Activated CD4-positive, alpha-beta memory T cell treated with anti-CD3 and anti-CD28 coated beads for 36 hours (primary cell): Measurements from ENCODE around the gene LYZ. TPM values are rescaled to one million over a fixed set of nuclear protein-coding genes. Genes with fewer than 3 reads are reported as not detected.

Experiments used
- CTCF ChIA-PET: fragments of 350-600 bp; sonication (Branson Sonifier 250); formaldehyde crosslinking; loops from one replicate; lab custom pipeline; 2021; ENCODE audit warnings: antibody characterized with exemption, inconsistent platforms; lab: Charles Lee
- POLR2A ChIA-PET: fragments of 350-600 bp; sonication (Branson Sonifier 250); formaldehyde crosslinking; loops from one replicate; lab custom pipeline; 2021; ENCODE audit warnings: antibody characterized with exemption; lab: Charles Lee
- DNase-seq: peaks from one replicate; pipeline ENCODE4 v3.0.0-alpha.2; 2020
- H3K27ac Mint-ChIP-seq: one replicate; pipeline ENCODE4 v1.8.0; 2021; ENCODE audit warnings: mixed read lengths
- H3K27me3 Mint-ChIP-seq: one replicate; pipeline ENCODE4 v1.8.0; 2021; ENCODE audit warnings: mixed read lengths
- H3K36me3 Mint-ChIP-seq: one replicate; pipeline ENCODE4 v1.8.0; 2021; ENCODE audit warnings: mixed read lengths
- H3K4me1 Mint-ChIP-seq: one replicate; pipeline ENCODE4 v1.8.0; 2021; ENCODE audit warnings: low read depth, mixed read lengths
- H3K4me3 Mint-ChIP-seq: one replicate; pipeline ENCODE4 v1.8.0; 2021; ENCODE audit warnings: mild to moderate bottlenecking, mixed read lengths
- H3K9me3 Mint-ChIP-seq: one replicate; pipeline ENCODE4 v1.8.0; 2021; ENCODE audit warnings: mixed read lengths
- intact Hi-C: fragments of 100-400 bp; cut with micrococcal nuclease; formaldehyde crosslinking; loops from one replicate; pipeline ENCODE4 v1.15.1; 2023
- total RNA-seq, 2 experiments: library from RNA; stranded (reverse); gene quantifications; one replicate each; pipeline ENCODE4 v1.2.3, GENCODE V29; 2021

The LYZ gene
- total RNA-seq, 2 experiments from 2014 or later = not detected

DNA sequence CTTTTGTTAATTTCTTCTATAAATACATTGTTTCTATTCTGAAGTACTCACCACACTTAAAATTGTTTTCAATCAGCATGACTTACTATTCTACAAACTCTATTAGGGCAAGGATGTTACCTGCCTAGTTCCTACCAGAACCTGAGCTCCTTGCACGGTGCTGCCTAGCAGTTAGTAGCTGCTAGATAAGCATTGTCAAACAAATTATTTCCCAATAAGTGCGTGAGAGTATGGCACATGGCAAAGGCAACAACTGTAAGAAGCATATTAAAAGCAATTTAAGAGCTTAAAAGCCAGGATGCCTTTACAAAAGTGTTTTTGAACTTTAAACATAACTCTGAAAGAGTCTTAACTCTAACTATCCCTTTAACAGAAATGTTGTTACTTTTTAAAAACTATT is 8.2 kb upstream of the LYZ start:
- POLR2A ChIA-PET = no interaction called here
- Mint-ChIP-seq H3K27me3 (no peaks in the 10 kb centered on the region), H3K4me1 (peaks cover 2% of the 10 kb centered on the region), H3K27ac (no peak overlapping the region), H3K4me3 (no peak overlapping the region), H3K36me3 (no peaks in the 10 kb centered on the region), H3K9me3 (no peaks in the 10 kb centered on the region)
- DNase-seq = no peak
- CTCF ChIA-PET = interaction anchor here (1.4 to 2.1 kb wide), 2 partner anchors 49 to 231 kb away, joined by 7 read pairs; no protein-coding TSS in a partner anchor
- intact Hi-C loops = no loop called here

DNA sequence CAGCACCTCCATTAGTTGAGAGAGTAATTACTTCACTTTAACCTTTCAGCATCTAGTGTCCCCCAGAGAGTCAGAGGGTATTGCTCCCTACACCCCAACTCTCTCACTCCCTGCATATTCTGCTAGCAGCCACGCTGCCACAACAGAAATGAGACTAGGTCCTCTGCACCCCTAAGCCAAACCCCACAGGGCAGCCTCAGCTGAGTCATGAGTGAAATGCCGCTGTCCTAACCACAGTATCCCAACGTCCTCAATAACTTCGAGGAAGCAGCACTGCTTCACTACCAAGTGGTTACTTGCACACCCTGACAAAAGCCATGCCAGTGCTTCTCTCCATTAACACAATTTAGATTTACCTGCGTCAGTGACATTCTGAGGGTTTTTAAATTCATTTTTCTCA is 6.9 kb upstream of the LYZ start:
- POLR2A ChIA-PET = no interaction called here
- Mint-ChIP-seq H3K27ac (no peak overlapping the region), H3K27me3 (no peaks in the 10 kb centered on the region), H3K4me1 (no peaks in the 10 kb centered on the region), H3K36me3 (no peaks in the 10 kb centered on the region), H3K4me3 (no peak overlapping the region), H3K9me3 (no peaks in the 10 kb centered on the region)
- intact Hi-C loops = no loop called here
- DNase-seq = no peak
- CTCF ChIA-PET = interaction anchor here (1.2 to 2.1 kb wide), 4 partner anchors 17 to 299 kb away, joined by 4 to 7 read pairs (median 6); no protein-coding TSS in a partner anchor

DNA sequence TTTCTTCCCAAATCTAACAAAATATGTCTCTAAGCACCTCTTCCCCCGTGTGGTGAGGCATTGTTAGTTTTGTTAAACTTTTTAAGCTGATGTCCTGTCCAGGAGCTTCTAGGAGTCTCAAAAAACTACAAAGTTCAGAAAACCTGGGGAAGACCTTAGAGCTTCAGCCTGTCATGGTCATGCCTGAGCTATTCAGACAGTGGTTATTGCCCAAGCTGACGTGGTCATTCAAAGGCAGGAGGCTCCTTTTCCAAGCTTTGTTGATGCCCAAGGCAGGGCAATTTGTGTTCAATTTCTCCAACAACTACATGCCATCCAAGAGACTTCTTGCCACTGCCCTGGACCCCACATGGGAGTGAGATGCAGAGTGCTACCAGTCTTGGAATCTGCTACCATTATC is 5.8 kb upstream of the LYZ start:
- no peak for DNase-seq
- Mint-ChIP-seq H3K4me1 (no peaks in the 10 kb centered on the region), H3K27me3 (no peaks in the 10 kb centered on the region), H3K9me3 (no peaks in the 10 kb centered on the region), H3K4me3 (no peak overlapping the region), H3K36me3 (no peaks in the 10 kb centered on the region), H3K27ac (no peak overlapping the region)
- POLR2A ChIA-PET = no interaction called here
- intact Hi-C loops = no loop called here
- CTCF ChIA-PET = interaction anchor here (0.6 to 1.4 kb wide), 7 partner anchors 12 to 380 kb away, joined by 3 to 6 read pairs (median 4); no protein-coding TSS in a partner anchor

DNA sequence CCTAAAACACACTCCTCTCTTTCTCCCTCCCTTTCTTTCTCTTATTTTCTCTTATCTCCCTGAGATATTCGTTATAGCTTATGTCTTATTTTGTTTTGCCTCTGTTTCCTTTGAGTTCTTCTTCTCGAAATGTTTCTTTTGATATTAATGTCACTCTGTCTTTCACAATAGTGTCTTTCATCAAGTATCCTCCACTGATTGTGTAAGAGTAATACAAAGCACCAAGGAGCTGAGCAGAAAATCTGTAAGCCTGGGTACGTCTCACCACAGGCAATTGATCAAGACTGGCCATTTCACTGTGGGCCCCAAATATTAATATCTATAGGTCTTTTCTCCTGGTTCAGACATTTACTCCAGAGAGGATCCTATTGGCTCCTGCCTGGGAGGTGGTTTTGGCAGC is 4.8 kb upstream of the LYZ start:
- ChIA-PET CTCF (interaction anchor here (1.2 to 1.4 kb wide), 3 partner anchors 13 to 228 kb away, joined by 3 to 5 read pairs (median 4); no protein-coding TSS in a partner anchor), POLR2A (no interaction called here)
- intact Hi-C loops = no loop called here
- Mint-ChIP-seq H3K9me3 (no peaks in the 10 kb centered on the region), H3K4me3 (no peak overlapping the region), H3K4me1 (no peaks in the 10 kb centered on the region), H3K36me3 (no peaks in the 10 kb centered on the region), H3K27me3 (no peaks in the 10 kb centered on the region), H3K27ac (no peak overlapping the region)
- DNase-seq = no peak

DNA sequence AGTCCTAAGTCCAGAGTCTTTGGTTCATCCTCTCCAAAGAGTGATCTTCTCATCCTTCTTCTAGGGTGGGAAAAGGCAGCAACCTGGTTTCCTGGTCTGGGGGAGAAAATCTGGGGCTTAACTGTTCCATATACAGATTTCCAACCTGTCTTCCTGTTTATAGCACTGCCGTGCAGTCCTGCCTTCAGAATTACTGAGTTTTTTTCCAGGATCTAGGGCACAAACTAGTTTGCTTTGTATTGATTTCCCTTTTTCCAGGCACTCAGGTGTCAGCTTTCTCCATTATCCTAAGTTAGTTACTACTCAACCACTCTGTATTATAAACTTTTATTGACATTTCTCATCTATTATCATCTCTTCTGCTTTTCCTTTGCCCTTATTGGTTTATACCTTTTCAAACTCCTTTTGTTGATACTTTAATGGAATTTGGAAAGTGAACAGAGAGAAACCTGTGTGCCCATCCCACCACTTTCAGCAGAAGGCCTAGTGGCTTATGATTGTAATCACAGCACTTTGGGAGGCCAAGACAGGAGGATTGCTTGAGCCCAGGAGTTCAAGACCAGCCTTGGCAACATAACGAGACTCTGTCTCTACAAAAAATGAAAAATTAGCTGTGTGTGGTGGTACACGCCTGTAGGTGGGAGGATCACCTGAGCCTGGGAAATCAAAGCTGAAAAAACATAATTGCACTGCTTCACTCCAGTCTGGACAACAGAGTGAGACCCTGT is 4.1 kb upstream of the LYZ start:
- intact Hi-C loops = no loop called here
- H3K27ac Mint-ChIP-seq = no peak overlapping the region
- no peaks in the 10 kb centered on the region for H3K36me3 Mint-ChIP-seq
- no peak overlapping the region for H3K4me3 Mint-ChIP-seq
- no peaks in the 10 kb centered on the region for H3K9me3 Mint-ChIP-seq
- no peak for DNase-seq
- ChIA-PET CTCF (no interaction called here), POLR2A (no interaction called here)
- H3K4me1 Mint-ChIP-seq = no peaks in the 10 kb centered on the region
- no peaks in the 10 kb centered on the region for H3K27me3 Mint-ChIP-seq

DNA sequence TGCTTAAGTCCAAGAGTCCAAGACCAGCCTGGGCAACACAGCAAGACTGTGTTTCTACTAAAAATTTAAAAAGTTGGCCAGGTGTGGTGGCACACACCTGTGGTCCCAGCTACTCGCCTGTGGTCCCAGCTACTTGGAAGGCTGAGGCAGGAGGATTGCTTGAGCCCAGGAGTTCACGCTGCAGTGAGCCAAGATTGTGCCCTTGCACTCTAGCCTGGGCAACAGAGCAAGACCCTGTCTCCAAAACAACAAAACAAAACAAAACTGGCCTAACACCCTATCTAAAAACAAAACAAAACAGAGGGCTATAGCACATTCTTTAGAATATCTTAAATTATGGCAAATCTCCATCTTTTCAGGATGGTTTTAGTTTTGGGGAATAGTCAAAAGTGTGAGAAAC is 3.1 kb upstream of the LYZ start:
- intact Hi-C loops = no loop called here
- POLR2A ChIA-PET = no interaction called here

DNA sequence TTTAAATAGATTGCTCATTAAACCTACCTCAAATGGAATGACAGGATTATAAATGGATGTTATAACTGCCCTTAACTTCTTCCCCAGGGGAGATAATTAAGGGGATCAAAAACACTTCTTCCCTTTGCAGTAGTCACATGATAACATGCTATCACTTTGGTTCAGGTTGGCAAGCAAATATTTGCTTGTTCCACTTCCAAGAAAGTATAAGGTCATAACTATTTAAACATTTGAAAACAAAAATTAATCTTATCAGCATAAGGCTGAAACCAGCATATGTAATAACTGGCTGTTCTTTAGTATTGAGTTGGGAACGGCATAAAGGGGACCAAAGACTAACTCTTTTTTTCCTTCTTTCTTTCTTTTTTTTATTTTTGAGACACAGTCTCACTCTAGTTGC is 2.4 kb upstream of the LYZ start:
- Mint-ChIP-seq H3K4me1 (no peaks in the 10 kb centered on the region), H3K27me3 (no peaks in the 10 kb centered on the region), H3K9me3 (no peaks in the 10 kb centered on the region), H3K36me3 (no peaks in the 10 kb centered on the region), H3K4me3 (no peak overlapping the region), H3K27ac (no peak overlapping the region)
- intact Hi-C loops = no loop called here
- no peak for DNase-seq
- ChIA-PET CTCF (no interaction called here), POLR2A (no interaction called here)

More for the DNA sequence above, 3.1 kb upstream of the LYZ start:
- no peak for DNase-seq
- no peaks in the 10 kb centered on the region for H3K36me3 Mint-ChIP-seq
- CTCF ChIA-PET = no interaction called here
- H3K4me3 Mint-ChIP-seq = no peak overlapping the region
- H3K27ac Mint-ChIP-seq = no peak overlapping the region
- no peaks in the 10 kb centered on the region for H3K9me3 Mint-ChIP-seq
- H3K4me1 Mint-ChIP-seq = no peaks in the 10 kb centered on the region
- H3K27me3 Mint-ChIP-seq = no peaks in the 10 kb centered on the region

DNA sequence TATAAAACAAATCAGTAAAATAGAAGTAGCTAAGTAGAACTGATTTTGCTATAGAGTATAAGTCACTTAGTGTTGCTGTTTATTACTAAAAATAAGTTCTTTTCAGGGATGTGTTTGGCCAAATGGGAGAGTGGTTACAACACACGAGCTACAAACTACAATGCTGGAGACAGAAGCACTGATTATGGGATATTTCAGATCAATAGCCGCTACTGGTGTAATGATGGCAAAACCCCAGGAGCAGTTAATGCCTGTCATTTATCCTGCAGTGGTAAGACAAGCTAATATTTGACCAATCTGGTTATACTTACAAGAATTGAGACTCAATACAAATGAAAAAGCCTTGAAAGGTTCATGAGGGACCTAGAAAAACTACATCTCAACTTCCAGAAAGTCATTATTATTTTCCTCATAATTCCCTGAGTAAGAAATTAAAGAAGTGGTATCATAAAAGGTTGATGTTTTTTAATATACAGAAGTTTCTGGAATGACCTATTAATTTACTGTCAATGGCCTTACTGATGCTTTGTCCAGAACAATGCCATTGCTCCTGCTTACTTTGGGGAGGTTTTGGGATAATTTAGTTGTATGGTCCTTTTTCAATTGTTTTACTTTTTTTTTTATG is 1.9 kb downstream of the LYZ start:
- Mint-ChIP-seq H3K27ac (no peak overlapping the region), H3K4me3 (no peak overlapping the region), H3K4me1 (no peaks in the 10 kb centered on the region), H3K9me3 (no peaks in the 10 kb centered on the region), H3K27me3 (no peaks in the 10 kb centered on the region), H3K36me3 (no peaks in the 10 kb centered on the region)
- intact Hi-C loops = no loop called here
- ChIA-PET CTCF (no interaction called here), POLR2A (no interaction called here)
- no peak for DNase-seq

DNA sequence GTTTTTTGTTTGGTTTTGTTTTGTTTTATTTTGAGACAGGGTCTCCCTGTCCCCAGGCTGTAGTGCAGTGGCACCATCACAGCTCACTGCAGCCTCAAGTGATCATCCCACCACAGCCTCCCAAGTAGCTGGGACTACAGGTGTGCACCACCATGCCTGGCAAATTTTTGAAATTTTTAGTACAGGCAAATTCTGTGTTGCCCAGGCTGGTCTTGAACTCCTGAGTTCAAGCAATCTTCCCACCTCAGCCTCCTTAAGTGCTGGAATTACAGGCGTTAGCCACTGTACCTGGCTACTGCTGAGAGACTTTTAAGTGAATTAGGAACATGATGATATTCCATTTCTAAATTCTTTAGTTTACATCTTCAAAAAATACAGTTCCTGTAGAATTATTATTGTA is 2.6 kb downstream of the LYZ start:
- Mint-ChIP-seq H3K27ac (no peak overlapping the region), H3K9me3 (no peaks in the 10 kb centered on the region), H3K4me3 (no peak overlapping the region), H3K27me3 (no peaks in the 10 kb centered on the region), H3K4me1 (no peaks in the 10 kb centered on the region), H3K36me3 (no peaks in the 10 kb centered on the region)
- no peak for DNase-seq
- ChIA-PET CTCF (no interaction called here), POLR2A (no interaction called here)
- intact Hi-C loops = no loop called here

DNA sequence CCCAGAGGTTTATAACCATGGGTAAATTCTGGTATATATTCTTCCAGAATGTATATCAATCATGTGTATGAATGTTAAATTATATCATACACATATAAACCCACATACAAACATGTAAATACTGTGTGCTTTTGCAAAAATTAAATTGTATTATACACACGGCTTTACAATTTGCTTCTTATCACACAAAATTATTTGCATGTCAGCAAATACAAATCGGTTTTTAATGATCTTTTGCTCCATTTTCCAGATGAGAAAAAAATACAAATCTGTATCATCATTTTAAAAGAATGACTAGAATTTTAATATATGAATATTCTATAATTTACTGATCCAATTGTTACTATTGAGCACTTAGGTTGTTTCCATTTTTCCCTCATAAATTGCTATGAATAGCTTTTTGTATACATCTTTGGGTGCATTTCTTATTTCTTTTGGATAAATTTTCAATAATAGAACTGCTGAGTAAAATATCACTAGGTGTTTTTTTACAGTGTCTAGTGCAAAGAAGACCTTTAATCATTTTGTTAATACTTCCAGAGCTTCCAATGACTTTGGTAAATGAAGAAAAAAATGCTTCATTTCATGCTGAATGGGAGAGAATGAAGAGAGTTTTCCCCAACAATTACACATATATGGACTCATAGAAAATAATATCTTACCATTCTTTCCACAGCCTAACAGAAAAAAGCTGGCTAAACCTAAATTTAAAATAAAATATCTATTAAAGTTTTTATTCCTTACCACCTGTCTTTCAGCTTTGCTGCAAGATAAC is 3.5 kb downstream of the LYZ start:
- POLR2A ChIA-PET = no interaction called here
- no peaks in the 10 kb centered on the region for H3K27me3 Mint-ChIP-seq

DNA sequence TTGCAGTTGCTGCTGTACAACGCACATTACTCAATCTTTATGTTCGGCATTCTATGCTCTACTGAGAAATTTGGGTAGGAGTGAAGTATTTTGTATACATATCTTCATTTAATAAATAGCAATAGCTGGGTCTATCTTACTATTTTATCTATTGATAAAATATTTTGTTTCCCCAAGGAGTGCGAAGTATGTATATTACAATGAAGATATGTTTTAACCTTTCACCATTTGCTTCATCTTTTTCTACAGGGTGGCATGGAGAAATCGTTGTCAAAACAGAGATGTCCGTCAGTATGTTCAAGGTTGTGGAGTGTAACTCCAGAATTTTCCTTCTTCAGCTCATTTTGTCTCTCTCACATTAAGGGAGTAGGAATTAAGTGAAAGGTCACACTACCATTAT is 4.7 kb downstream of the LYZ start:
- Mint-ChIP-seq H3K27ac (no peak overlapping the region), H3K4me3 (no peak overlapping the region), H3K27me3 (no peaks in the 10 kb centered on the region), H3K4me1 (peaks cover 5% of the 10 kb centered on the region), H3K36me3 (no peaks in the 10 kb centered on the region), H3K9me3 (no peaks in the 10 kb centered on the region)
- intact Hi-C loops = no loop called here
- POLR2A ChIA-PET = no interaction called here
- DNase-seq = no peak
- CTCF ChIA-PET = interaction anchor here (0.8 to 4.0 kb wide), 3 partner anchors 218 to 287 kb away, joined by 3 to 17 read pairs (median 13); no protein-coding TSS in a partner anchor

More for the DNA sequence above, 3.5 kb downstream of the LYZ start:
- CTCF ChIA-PET = interaction anchor here (0.6 to 4.0 kb wide), 5 partner anchors 16 to 288 kb away, joined by 3 to 17 read pairs (median 4); no protein-coding TSS in a partner anchor
- Mint-ChIP-seq H3K36me3 (no peaks in the 10 kb centered on the region), H3K4me1 (no peaks in the 10 kb centered on the region), H3K9me3 (no peaks in the 10 kb centered on the region), H3K27ac (no peak overlapping the region), H3K4me3 (no peak overlapping the region)
- DNase-seq = no peak
- intact Hi-C loops = no loop called here

DNA sequence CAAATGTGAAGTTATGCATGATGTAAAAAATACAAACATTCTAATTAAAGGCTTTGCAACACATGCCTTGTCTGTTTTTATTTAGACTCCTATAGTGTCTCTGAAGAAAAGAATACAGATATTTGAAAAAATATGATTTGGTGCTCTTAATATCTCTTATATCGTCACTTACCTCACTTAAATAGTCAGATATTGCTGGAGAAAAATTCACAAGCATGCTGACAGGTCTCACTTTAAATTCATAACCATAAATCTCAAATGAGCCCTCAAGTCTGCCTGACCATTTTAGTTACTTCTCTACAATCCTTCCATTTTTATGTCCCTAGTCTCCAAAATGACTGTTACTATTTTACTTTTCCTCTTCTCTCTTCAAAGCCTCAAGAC is 6.0 kb downstream of the LYZ start:
- no peaks in the 10 kb centered on the region for H3K27me3 Mint-ChIP-seq
- CTCF ChIA-PET = interaction anchor here (1.1 to 4.0 kb wide), 3 partner anchors 217 to 375 kb away, joined by 3 to 17 read pairs (median 13); no protein-coding TSS in a partner anchor
- H3K9me3 Mint-ChIP-seq = no peaks in the 10 kb centered on the region
- H3K27ac Mint-ChIP-seq = no peak overlapping the region
- intact Hi-C loops = no loop called here
- POLR2A ChIA-PET = no interaction called here
- no peak for DNase-seq
- peaks cover 13% of the 10 kb centered on the region for H3K4me1 Mint-ChIP-seq
- no peak overlapping the region for H3K4me3 Mint-ChIP-seq
- H3K36me3 Mint-ChIP-seq = no peaks in the 10 kb centered on the region
